CD14-positive monocyte (primary cell): ENCODE results near the gene FLAD1. TPM values are rescaled to one million over a fixed set of nuclear protein-coding genes. Genes with fewer than 3 reads are reported as not detected.

Source experiments
- DNase-seq, 3 donors: peaks; one replicate each; pipeline ENCODE4 v3.0.0-alpha.2; 2011 to 2022
- H2AFZ ChIP-seq: 2 replicates; pipeline ENCODE4 v1.6.0; 2012; ENCODE audit warnings: mild to moderate bottlenecking, low read depth, low read length, inconsistent platforms; ENCODE audit not compliant: insufficient read depth, poor library complexity, severe bottlenecking
- H3K27ac ChIP-seq, 2 donors: 1 replicate in 1 of 2; 2 replicates in 1 of 2; pipeline ENCODE4 v1.5.1; 2012 to 2013; ENCODE audit warnings: low read length in 2 of 2, control low read depth in 1 of 2, inconsistent platforms in 1 of 2, low read depth in 1 of 2, mild to moderate bottlenecking in 1 of 2
- H3K27me3 ChIP-seq, 2 donors: one replicate each; pipeline versions ENCODE4 v1.6.0 to v1.6.1; 2011 to 2013; ENCODE audit warnings: low read length in 2 of 2; ENCODE audit not compliant: control insufficient read depth in 2 of 2, insufficient read depth in 2 of 2
- H3K36me3 ChIP-seq, 2 donors: replicated peaks in 1 of 2; 1 replicate in 1 of 2; 2 replicates in 1 of 2; pipeline versions ENCODE4 v1.5.1 to v1.6.1; 2012 to 2013; ENCODE audit warnings: low read length in 2 of 2, control low read depth in 1 of 2, inconsistent platforms in 1 of 2, mild to moderate bottlenecking in 1 of 2; ENCODE audit not compliant: insufficient read depth in 2 of 2, control insufficient read depth in 1 of 2
- H3K4me1 ChIP-seq, 2 donors: 1 replicate in 1 of 2; 2 replicates in 1 of 2; pipeline versions ENCODE4 v1.5.1 to v1.6.1; 2012 to 2013; ENCODE audit warnings: low read length in 2 of 2, control low read depth in 1 of 2, inconsistent platforms in 1 of 2, mild to moderate bottlenecking in 1 of 2, moderate library complexity in 1 of 2; ENCODE audit not compliant: insufficient read depth in 2 of 2, control insufficient read depth in 1 of 2
- H3K4me2 ChIP-seq: replicated peaks from 2 replicates; pipeline ENCODE3; 2012; ENCODE audit warnings: low read length, moderate library complexity, mild to moderate bottlenecking; ENCODE audit not compliant: poor library complexity, severe bottlenecking; ENCODE audit errors: extremely low read depth
- H3K4me3 ChIP-seq, 3 experiments: fragments of 200-600 bp in 1 of 3; sonication (generic) in 1 of 3; replicated peaks in 1 of 3; 1 replicate in 2 of 3; 2 replicates in 1 of 3; pipeline ENCODE4 v1.5.1; 2011 to 2013; ENCODE audit warnings: low read length in 3 of 3, mild to moderate bottlenecking in 3 of 3, control low read depth in 2 of 3, low read depth in 2 of 3, inconsistent platforms in 1 of 3, moderate library complexity in 1 of 3
- H3K79me2 ChIP-seq: 2 replicates; pipeline ENCODE4 v1.6.0; 2012; ENCODE audit warnings: mild to moderate bottlenecking, control low read depth, inconsistent platforms, low read length, moderate library complexity; ENCODE audit not compliant: insufficient read depth
- H3K9ac ChIP-seq: 2 replicates; pipeline ENCODE4 v1.6.0; 2017; ENCODE audit warnings: low read length, mild to moderate bottlenecking; ENCODE audit not compliant: insufficient read depth, poor library complexity, severe bottlenecking
- H3K9me3 ChIP-seq, 2 donors: replicated peaks in 1 of 2; 1 replicate in 1 of 2; 2 replicates in 1 of 2; pipeline versions ENCODE4 v1.5.1 to v1.6.1; 2012 to 2013; ENCODE audit warnings: low read length in 2 of 2, control low read depth in 1 of 2; ENCODE audit not compliant: control insufficient read depth in 1 of 2, insufficient read depth in 1 of 2
- H4K20me1 ChIP-seq: 2 replicates; pipeline ENCODE4 v1.6.0; 2012; ENCODE audit warnings: mild to moderate bottlenecking, low read length, control low read depth, moderate library complexity; ENCODE audit not compliant: insufficient read depth
- H3K27ac Mint-ChIP-seq, 7 donors: one replicate each; pipeline ENCODE4 v1.8.0; 2020; ENCODE audit warnings: mild to moderate bottlenecking in 7 of 7, mixed read lengths in 7 of 7, moderate library complexity in 6 of 7, inconsistent platforms in 2 of 7
- H3K27me3 Mint-ChIP-seq, 3 donors: one replicate each; pipeline ENCODE4 v1.8.0; 2021 to 2022; ENCODE audit warnings: low read depth in 3 of 3, mild to moderate bottlenecking in 3 of 3, mixed read lengths in 3 of 3, moderate library complexity in 3 of 3, inconsistent platforms in 1 of 3
- H3K36me3 Mint-ChIP-seq, 2 donors: one replicate each; pipeline ENCODE4 v1.8.0; 2020; ENCODE audit warnings: mixed read lengths in 2 of 2, inconsistent platforms in 1 of 2, mild to moderate bottlenecking in 1 of 2
- H3K4me1 Mint-ChIP-seq: one replicate; pipeline ENCODE4 v1.8.0; 2020; ENCODE audit warnings: mild to moderate bottlenecking, mixed read lengths
- H3K4me3 Mint-ChIP-seq, 2 donors: one replicate each; pipeline ENCODE4 v1.8.0; 2020; ENCODE audit warnings: mild to moderate bottlenecking in 2 of 2, mixed read lengths in 2 of 2, moderate library complexity in 1 of 2
- H3K9me3 Mint-ChIP-seq, 7 donors: one replicate each; pipeline ENCODE4 v1.8.0; 2020 to 2022; ENCODE audit warnings: mixed read lengths in 7 of 7, mild to moderate bottlenecking in 6 of 7, moderate library complexity in 6 of 7, inconsistent platforms in 2 of 7
- CTCF ChIP-seq: fragments of 200-600 bp; IDR thresholded peaks from one replicate; pipeline ENCODE4 v1.8.0; 2022; ENCODE audit warnings: antibody characterized with exemption, mild to moderate bottlenecking
- WGBS: methylation state at CpG from one replicate; pipeline ENCODE4 v1.1.5; 2013; ENCODE audit warnings: missing lambda C conversion rate; ENCODE audit not compliant: insufficient coverage; 5-methylcytosine and 5-hydroxymethylcytosine counted together
- intact Hi-C, 2 donors: fragments of 100-400 bp; cut with micrococcal nuclease; formaldehyde crosslinking; loops; one replicate each; pipeline versions ENCODE4 v1.15.0 to v1.15.1; 2023
- polyA plus RNA-seq, 3 donors: library from polyadenylated mRNA; depleted of rRNA in 1 of 3; unstranded in 2 of 3; stranded (reverse) in 1 of 3; fragments of 300-500 nt in 2 of 3; fragments of >200 nt in 1 of 3; fragmentation: Illumina TruSeq in 2 of 3; gene quantifications; 1 replicate in 2 of 3; 2 replicates in 1 of 3; pipeline ENCODE4 v1.2.3, GENCODE V29; 2012 to 2021

The FLAD1 gene
- polyA plus RNA-seq, 3 donors: 31.5 to 41.6 (median 35.1) TPM

- peaks cover 80% of the 10 kb centered on the region for H3K79me2 ChIP-seq
- H3K9me3 ChIP-seq: no peaks in the 10 kb centered on the region
- H3K4me1 ChIP-seq: peaks cover 49 to 56% of the 10 kb centered on the region in 2 donors
- intact Hi-C loops: loop anchor here (5.0 kb wide), 3 partner anchors 35 to 90 kb away; partner anchors contain the start of gene EFNA4 (in 1 of the 2)
- peaks cover 56% of the 10 kb centered on the region for H4K20me1 ChIP-seq
- no peaks in the 10 kb centered on the region for H3K27me3 ChIP-seq
- no peak overlapping the region for H2AFZ ChIP-seq
- H3K4me3 ChIP-seq: peak overlapping the region in 1 of 3 experiments; percentile 92
- Mint-ChIP-seq H3K27me3 (peaks cover 0 to 3% (median 0%) of the 10 kb centered on the region in 3 donors), H3K4me3 (peak overlapping the region in 1 of 2 donors; percentile 55), H3K27ac (peak overlapping the region in 2 of 7 donors; percentile 70 to 84), H3K36me3 (peaks cover 28 to 36% of the 10 kb centered on the region in 2 donors), H3K4me1 (peaks cover 39% of the 10 kb centered on the region), H3K9me3 (no peaks in the 10 kb centered on the region)
- H3K27ac ChIP-seq: peak overlapping the region; percentile 94 to 98
- peak overlapping the region; percentile 99 for H3K4me2 ChIP-seq
- TF ChIP-seq CTCF: no peak
- WGBS: 87% methylated on average over 6 of the region's 18 CpGs
- peaks cover 13 to 24% of the 10 kb centered on the region in 2 donors for H3K36me3 ChIP-seq
- H3K9ac ChIP-seq: no peak overlapping the region
- no peak for DNase-seq
Measured at GRCh38 chr1:154972517-154973343, 10.4 kb upstream of the FLAD1 start.

- peak; percentile 91 to 97 (median 94) for DNase-seq
- Mint-ChIP-seq H3K36me3 (peaks cover 20 to 28% of the 10 kb centered on the region in 2 donors), H3K27me3 (peaks cover 0 to 3% (median 0%) of the 10 kb centered on the region in 3 donors), H3K4me1 (peaks cover 42% of the 10 kb centered on the region), H3K9me3 (no peaks in the 10 kb centered on the region), H3K27ac (no peak overlapping the region), H3K4me3 (no peak overlapping the region)
- no peak overlapping the region for H2AFZ ChIP-seq
- peak overlapping the region; percentile 94 to 98 for H3K27ac ChIP-seq
- peaks cover 49 to 56% of the 10 kb centered on the region in 2 donors for H3K4me1 ChIP-seq
- peaks cover 5 to 16% of the 10 kb centered on the region in 2 donors for H3K36me3 ChIP-seq
- H3K4me3 ChIP-seq: peak overlapping the region; percentile 61 to 92 (median 64)
- H3K4me2 ChIP-seq: peak overlapping the region; percentile 99
- H4K20me1 ChIP-seq: peaks cover 48% of the 10 kb centered on the region
- H3K9ac ChIP-seq: peak overlapping the region; percentile 82
- no peak for TF ChIP-seq CTCF
- H3K9me3 ChIP-seq: no peaks in the 10 kb centered on the region
- intact Hi-C loops: loop anchor here (5.0 kb wide), 3 partner anchors 34 to 89 kb away; partner anchors contain the start of gene EFNA4 (in 1 of the 2)
- WGBS: under 1% methylated on average over 24 of the region's 37 CpGs
- no peaks in the 10 kb centered on the region for H3K27me3 ChIP-seq
- H3K79me2 ChIP-seq: peaks cover 87% of the 10 kb centered on the region
Measured at GRCh38 chr1:154973344-154974101, 9.6 kb upstream of the FLAD1 start.
